Skeletal muscle tissue (tissue), 4 donors: ENCODE measurements around the gene ICA1. TPM values are rescaled to one million over a fixed set of nuclear protein-coding genes. Genes with fewer than 3 reads are reported as not detected.

Experiments
- H3K27ac ChIP-seq: one replicate; pipeline ENCODE4 v1.7.0; 2013; ENCODE audit warnings: mild to moderate bottlenecking, low read depth, low read length, inconsistent platforms
- H3K27me3 ChIP-seq, 3 donors: one replicate each; pipeline ENCODE4 v1.7.0; 2013; ENCODE audit warnings: low read length in 3 of 3; ENCODE audit not compliant: control insufficient read depth in 3 of 3, insufficient read depth in 3 of 3
- H3K36me3 ChIP-seq, 3 donors: one replicate each; pipeline ENCODE4 v1.7.0; 2013; ENCODE audit warnings: low read length in 3 of 3; ENCODE audit not compliant: control insufficient read depth in 3 of 3, insufficient read depth in 3 of 3
- H3K4me1 ChIP-seq, 3 donors: one replicate each; pipeline ENCODE4 v1.7.0; 2013; ENCODE audit warnings: low read length in 3 of 3, mild to moderate bottlenecking in 3 of 3; ENCODE audit not compliant: control insufficient read depth in 3 of 3, insufficient read depth in 3 of 3
- H3K4me3 ChIP-seq, 3 donors: one replicate each; pipeline ENCODE4 v1.7.0; 2013; ENCODE audit warnings: low read length in 3 of 3
- H3K9ac ChIP-seq, 3 donors: one replicate each; pipeline ENCODE4 v1.7.0; 2013; ENCODE audit warnings: low read length in 3 of 3, mild to moderate bottlenecking in 3 of 3, moderate library complexity in 2 of 3, low read depth in 1 of 3
- H3K9me3 ChIP-seq, 3 donors: one replicate each; pipeline ENCODE4 v1.7.0; 2013; ENCODE audit warnings: low read length in 3 of 3; ENCODE audit not compliant: control insufficient read depth in 3 of 3
- total RNA-seq: library from RNA; depleted of rRNA; stranded (reverse); fragments of >200 nt; gene quantifications from one replicate; pipeline ENCODE4 v1.2.3, GENCODE V29; 2014
- donor health status: Osteomylitis.

Gene ICA1
- total RNA-seq, 1 donor from 2014 or later: 8.9 TPM

GRCh38 chr7:8290645-8291308 is 28.8 kb upstream of the ICA1 start:
- H3K27ac ChIP-seq: no peak overlapping the region
- H3K36me3 ChIP-seq: no peaks in the 10 kb centered on the region
- no peaks in the 10 kb centered on the region for H3K9me3 ChIP-seq
- H3K27me3 ChIP-seq: no peaks in the 10 kb centered on the region
- H3K4me3 ChIP-seq: no peak overlapping the region
- H3K9ac ChIP-seq: no peak overlapping the region
- peaks cover 0 to under 1% (median 0%) of the 10 kb centered on the region in 3 donors for H3K4me1 ChIP-seq

GRCh38 chr7:8286118-8286517 is 24.2 kb upstream of the ICA1 start:
- no peak overlapping the region for H3K27ac ChIP-seq

GRCh38 chr7:8285155-8285554 is 23.2 kb upstream of the ICA1 start:
- Histone ChIP-seq H3K4me3 (no peak overlapping the region), H3K9me3 (no peaks in the 10 kb centered on the region), H3K27me3 (no peaks in the 10 kb centered on the region), H3K27ac (no peak overlapping the region), H3K9ac (no peak overlapping the region), H3K36me3 (no peaks in the 10 kb centered on the region), H3K4me1 (no peaks in the 10 kb centered on the region)

More at GRCh38 chr7:8286118-8286517, 24.2 kb upstream of the ICA1 start:
- no peak overlapping the region for H3K4me3 ChIP-seq
- no peaks in the 10 kb centered on the region for H3K9me3 ChIP-seq
- no peaks in the 10 kb centered on the region for H3K36me3 ChIP-seq
- H3K27me3 ChIP-seq: no peaks in the 10 kb centered on the region
- H3K9ac ChIP-seq: no peak overlapping the region
- H3K4me1 ChIP-seq: no peaks in the 10 kb centered on the region

GRCh38 chr7:8284606-8285005 is 22.6 kb upstream of the ICA1 start:
- Histone ChIP-seq H3K27me3 (no peaks in the 10 kb centered on the region), H3K36me3 (no peaks in the 10 kb centered on the region), H3K4me3 (no peak overlapping the region), H3K27ac (no peak overlapping the region), H3K4me1 (no peaks in the 10 kb centered on the region), H3K9me3 (no peaks in the 10 kb centered on the region), H3K9ac (no peak overlapping the region)

- Histone ChIP-seq H3K4me1 (no peaks in the 10 kb centered on the region), H3K36me3 (no peaks in the 10 kb centered on the region), H3K27ac (no peak overlapping the region), H3K27me3 (no peaks in the 10 kb centered on the region), H3K9me3 (no peaks in the 10 kb centered on the region), H3K4me3 (no peak overlapping the region), H3K9ac (no peak overlapping the region)
Measured at GRCh38 chr7:8283968-8284367, 22.0 kb upstream of the ICA1 start.

- H3K27ac ChIP-seq: no peak overlapping the region
- H3K27me3 ChIP-seq: no peaks in the 10 kb centered on the region
- H3K9me3 ChIP-seq: no peaks in the 10 kb centered on the region
- H3K36me3 ChIP-seq: no peaks in the 10 kb centered on the region
- no peak overlapping the region for H3K4me3 ChIP-seq
- no peak overlapping the region for H3K9ac ChIP-seq
- H3K4me1 ChIP-seq: no peaks in the 10 kb centered on the region
Measured at GRCh38 chr7:8282871-8283270, 20.9 kb upstream of the ICA1 start.

GRCh38 chr7:8282162-8282561 is 20.2 kb upstream of the ICA1 start:
- no peaks in the 10 kb centered on the region for H3K36me3 ChIP-seq
- H3K27me3 ChIP-seq: no peaks in the 10 kb centered on the region
- no peak overlapping the region for H3K27ac ChIP-seq
- H3K4me3 ChIP-seq: no peak overlapping the region
- H3K4me1 ChIP-seq: no peaks in the 10 kb centered on the region
- H3K9me3 ChIP-seq: no peaks in the 10 kb centered on the region
- no peak overlapping the region for H3K9ac ChIP-seq

GRCh38 chr7:8278183-8278582 is 16.2 kb upstream of the ICA1 start:
- no peak overlapping the region for H3K4me3 ChIP-seq
- H3K36me3 ChIP-seq: no peaks in the 10 kb centered on the region
- H3K27ac ChIP-seq: no peak overlapping the region

GRCh38 chr7:8277394-8277982 is 15.5 kb upstream of the ICA1 start:
- H3K27ac ChIP-seq: no peak overlapping the region
- no peak overlapping the region for H3K9ac ChIP-seq
- no peaks in the 10 kb centered on the region for H3K36me3 ChIP-seq
- no peaks in the 10 kb centered on the region for H3K27me3 ChIP-seq
- H3K9me3 ChIP-seq: no peaks in the 10 kb centered on the region
- no peak overlapping the region for H3K4me3 ChIP-seq
- H3K4me1 ChIP-seq: no peaks in the 10 kb centered on the region

More at GRCh38 chr7:8278183-8278582, 16.2 kb upstream of the ICA1 start:
- Histone ChIP-seq H3K9me3 (no peaks in the 10 kb centered on the region), H3K4me1 (no peaks in the 10 kb centered on the region), H3K9ac (no peak overlapping the region), H3K27me3 (no peaks in the 10 kb centered on the region)

GRCh38 chr7:8274589-8274988 is 12.6 kb upstream of the ICA1 start:
- Histone ChIP-seq H3K36me3 (no peaks in the 10 kb centered on the region), H3K9me3 (no peaks in the 10 kb centered on the region), H3K4me3 (no peak overlapping the region), H3K9ac (no peak overlapping the region), H3K27me3 (no peaks in the 10 kb centered on the region), H3K27ac (no peak overlapping the region), H3K4me1 (no peaks in the 10 kb centered on the region)
